Measurements from ENCODE around the gene HSF5. TPM values are rescaled to one million over a fixed set of nuclear protein-coding genes. Genes with fewer than 3 reads are reported as not detected.
"Not testable (repeated sequence)": the region's sequence is repeated elsewhere in the genome, so short reads cannot be mapped to it uniquely, and the experiment has no call there.

The HSF5 gene
- total RNA-seq, 1 donor from 2014 or later: 1.6 TPM

- H3K27me3 Mint-ChIP-seq (ENCODE audit: low read depth): no peaks in the 10 kb centered on the region
- H3K36me3 Mint-ChIP-seq (ENCODE audit: low read depth): peaks cover 43% of the 10 kb centered on the region
- H3K27ac Mint-ChIP-seq: peak overlapping the region; percentile 76
- H3K4me1 Mint-ChIP-seq (ENCODE audit: low read depth): peaks cover 36% of the 10 kb centered on the region
- peak overlapping the region; percentile 91 for H3K4me3 Mint-ChIP-seq (ENCODE audit: low read depth)
- DNase-seq (ENCODE audit: low spot score): no peak
- intact Hi-C loops (cut with micrococcal nuclease): no loop called here
- H3K9me3 Mint-ChIP-seq: no peaks in the 10 kb centered on the region
These were observed 25.2 kb upstream of the HSF5 start for GRCh38 chr17:58513267-58513964.

GRCh38 chr17:58510075-58510474 is 21.9 kb upstream of the HSF5 start:
- intact Hi-C loops (cut with micrococcal nuclease): no loop called here
- Mint-ChIP-seq H3K9me3 (no peaks in the 10 kb centered on the region), H3K27me3 (ENCODE audit: low read depth) (no peaks in the 10 kb centered on the region), H3K36me3 (ENCODE audit: low read depth) (peaks cover 66% of the 10 kb centered on the region), H3K4me1 (ENCODE audit: low read depth) (peaks cover 18% of the 10 kb centered on the region), H3K4me3 (ENCODE audit: low read depth) (no peak overlapping the region), H3K27ac (no peak overlapping the region)
- DNase-seq (ENCODE audit: low spot score): no peak

GRCh38 chr17:58508341-58509067 is 20.3 kb upstream of the HSF5 start:
- peaks cover 82% of the 10 kb centered on the region for H3K36me3 Mint-ChIP-seq (ENCODE audit: low read depth)
- H3K27me3 Mint-ChIP-seq (ENCODE audit: low read depth): no peaks in the 10 kb centered on the region
- H3K4me1 Mint-ChIP-seq (ENCODE audit: low read depth): peaks cover 14% of the 10 kb centered on the region
- H3K4me3 Mint-ChIP-seq (ENCODE audit: low read depth): no peak overlapping the region
- intact Hi-C loops (cut with micrococcal nuclease): no loop called here
- DNase-seq (ENCODE audit: low spot score): no peak
- H3K9me3 Mint-ChIP-seq: no peaks in the 10 kb centered on the region
- no peak overlapping the region for H3K27ac Mint-ChIP-seq

GRCh38 chr17:58507123-58507634 is 19.0 kb upstream of the HSF5 start:
- DNase-seq (ENCODE audit: low spot score): no peak
- no peaks in the 10 kb centered on the region for H3K27me3 Mint-ChIP-seq (ENCODE audit: low read depth)
- H3K9me3 Mint-ChIP-seq: no peaks in the 10 kb centered on the region
- H3K36me3 Mint-ChIP-seq (ENCODE audit: low read depth): peaks cover 84% of the 10 kb centered on the region
- H3K4me1 Mint-ChIP-seq (ENCODE audit: low read depth): peaks cover 5% of the 10 kb centered on the region
- no peak overlapping the region for H3K4me3 Mint-ChIP-seq (ENCODE audit: low read depth)
- intact Hi-C loops (cut with micrococcal nuclease): no loop called here
- no peak overlapping the region for H3K27ac Mint-ChIP-seq

GRCh38 chr17:58506354-58507080 is 18.3 kb upstream of the HSF5 start:
- no peaks in the 10 kb centered on the region for H3K27me3 Mint-ChIP-seq (ENCODE audit: low read depth)

GRCh38 chr17:58504826-58505351 is 16.7 kb upstream of the HSF5 start:
- Mint-ChIP-seq H3K4me1 (ENCODE audit: low read depth) (peaks cover 2% of the 10 kb centered on the region), H3K36me3 (ENCODE audit: low read depth) (peaks cover 68% of the 10 kb centered on the region), H3K27me3 (ENCODE audit: low read depth) (no peaks in the 10 kb centered on the region), H3K27ac (no peak overlapping the region), H3K9me3 (no peaks in the 10 kb centered on the region), H3K4me3 (ENCODE audit: low read depth) (no peak overlapping the region)
- intact Hi-C loops (cut with micrococcal nuclease): no loop called here
- DNase-seq (ENCODE audit: low spot score): no peak

More at GRCh38 chr17:58506354-58507080, 18.3 kb upstream of the HSF5 start:
- H3K4me3 Mint-ChIP-seq (ENCODE audit: low read depth): no peak overlapping the region
- intact Hi-C loops (cut with micrococcal nuclease): no loop called here
- no peak for DNase-seq (ENCODE audit: low spot score)
- peaks cover 78% of the 10 kb centered on the region for H3K36me3 Mint-ChIP-seq (ENCODE audit: low read depth)
- H3K4me1 Mint-ChIP-seq (ENCODE audit: low read depth): peaks cover 3% of the 10 kb centered on the region
- no peak overlapping the region for H3K27ac Mint-ChIP-seq
- H3K9me3 Mint-ChIP-seq: no peaks in the 10 kb centered on the region

- Mint-ChIP-seq H3K36me3 (ENCODE audit: low read depth) (peaks cover 68% of the 10 kb centered on the region), H3K27ac (no peak overlapping the region), H3K4me1 (ENCODE audit: low read depth) (no peaks in the 10 kb centered on the region)
These were observed 15.7 kb upstream of the HSF5 start for GRCh38 chr17:58503866-58504265.

GRCh38 chr17:58503134-58503533 is 14.9 kb upstream of the HSF5 start:
- H3K27ac Mint-ChIP-seq; intact Hi-C loops (cut with micrococcal nuclease); DNase-seq (ENCODE audit: low spot score); H3K4me1 Mint-ChIP-seq (ENCODE audit: low read depth); H3K27me3 Mint-ChIP-seq (ENCODE audit: low read depth); H3K9me3 Mint-ChIP-seq; H3K4me3 Mint-ChIP-seq (ENCODE audit: low read depth): not testable (repeated sequence)
- peaks cover 71% of the 10 kb centered on the region for H3K36me3 Mint-ChIP-seq (ENCODE audit: low read depth)

More at GRCh38 chr17:58503866-58504265, 15.7 kb upstream of the HSF5 start:
- no peaks in the 10 kb centered on the region for H3K27me3 Mint-ChIP-seq (ENCODE audit: low read depth)
- intact Hi-C loops (cut with micrococcal nuclease): no loop called here
- H3K9me3 Mint-ChIP-seq: no peaks in the 10 kb centered on the region
- H3K4me3 Mint-ChIP-seq (ENCODE audit: low read depth): no peak overlapping the region
- no peak for DNase-seq (ENCODE audit: low spot score)

- H3K4me3 Mint-ChIP-seq (ENCODE audit: low read depth): no peak overlapping the region
- no peaks in the 10 kb centered on the region for H3K9me3 Mint-ChIP-seq
- H3K4me1 Mint-ChIP-seq (ENCODE audit: low read depth): no peaks in the 10 kb centered on the region
- peaks cover 70% of the 10 kb centered on the region for H3K36me3 Mint-ChIP-seq (ENCODE audit: low read depth)
- no peak for DNase-seq (ENCODE audit: low spot score)
- H3K27ac Mint-ChIP-seq: no peak overlapping the region
- no peaks in the 10 kb centered on the region for H3K27me3 Mint-ChIP-seq (ENCODE audit: low read depth)
- intact Hi-C loops (cut with micrococcal nuclease): no loop called here
These were observed 13.2 kb upstream of the HSF5 start for GRCh38 chr17:58501451-58501850.

GRCh38 chr17:58498177-58498828 is 10.1 kb upstream of the HSF5 start:
- peaks cover 74% of the 10 kb centered on the region for H3K36me3 Mint-ChIP-seq (ENCODE audit: low read depth)
- DNase-seq (ENCODE audit: low spot score): no peak
- H3K27ac Mint-ChIP-seq: no peak overlapping the region
- intact Hi-C loops (cut with micrococcal nuclease): no loop called here
- no peak overlapping the region for H3K4me3 Mint-ChIP-seq (ENCODE audit: low read depth)
- H3K9me3 Mint-ChIP-seq: no peaks in the 10 kb centered on the region
- no peaks in the 10 kb centered on the region for H3K27me3 Mint-ChIP-seq (ENCODE audit: low read depth)
- peaks cover 6% of the 10 kb centered on the region for H3K4me1 Mint-ChIP-seq (ENCODE audit: low read depth)

GRCh38 chr17:58493506-58493905 is 5.3 kb upstream of the HSF5 start:
- peaks cover 91% of the 10 kb centered on the region for H3K36me3 Mint-ChIP-seq (ENCODE audit: low read depth)

More at GRCh38 chr17:58493506-58493905, 5.3 kb upstream of the HSF5 start:
- Mint-ChIP-seq H3K27ac (peak overlapping the region; percentile 60), H3K4me3 (ENCODE audit: low read depth) (no peak overlapping the region), H3K27me3 (ENCODE audit: low read depth) (no peaks in the 10 kb centered on the region), H3K9me3 (no peaks in the 10 kb centered on the region), H3K4me1 (ENCODE audit: low read depth) (peaks cover 18% of the 10 kb centered on the region)
- intact Hi-C loops (cut with micrococcal nuclease): no loop called here
- DNase-seq (ENCODE audit: low spot score): no peak

Data from activated T-helper 2 cell treated with anti-CD3 and anti-CD28 coated beads, Interferon-gamma antibody, Interleukin-2, Interleukin-4, amounts not matched to agents 10 μg/mL and 5 μg/mL and 100 μg/mL, durations not matched to agents 14 hours and 24 hours and 36 hours (primary cell).